ENCODE data around the gene PROCA1. TPM values are rescaled to one million over a fixed set of nuclear protein-coding genes. Genes with fewer than 3 reads are reported as not detected.

PROCA1 gene
- total and polyA plus RNA-seq, 9 of the 15 experiments (the other 6 are each of a cell fraction or from before 2014, with no cell fraction given), result 0.78 to 16.2 (median 5.6) TPM

GRCh38 chr17:28725166-28725659 is 13.5 kb upstream of the PROCA1 start (continued):
- TF ChIP-seq MGA (IDR thresholded peaks at IDR 0.05) (no peak), ZBTB7A (IDR thresholded peaks at IDR 0.05; ENCODE audit: borderline replicate concordance, control insufficient read depth, low read depth, low read length) (no peak), CHAMP1 (IDR thresholded peaks at IDR 0.05) (no peak), MLX (CRISPR knock-in tag; conservative IDR thresholded peaks at IDR 0.05) (peak in 1 of 2 experiments; percentile 47; a peak in 2 of 4 replicates), SMARCB1 (IDR thresholded peaks at IDR 0.05; ENCODE audit: insufficient read length, low read depth) (no peak)
- TF ChIP-seq, protein P1, sequence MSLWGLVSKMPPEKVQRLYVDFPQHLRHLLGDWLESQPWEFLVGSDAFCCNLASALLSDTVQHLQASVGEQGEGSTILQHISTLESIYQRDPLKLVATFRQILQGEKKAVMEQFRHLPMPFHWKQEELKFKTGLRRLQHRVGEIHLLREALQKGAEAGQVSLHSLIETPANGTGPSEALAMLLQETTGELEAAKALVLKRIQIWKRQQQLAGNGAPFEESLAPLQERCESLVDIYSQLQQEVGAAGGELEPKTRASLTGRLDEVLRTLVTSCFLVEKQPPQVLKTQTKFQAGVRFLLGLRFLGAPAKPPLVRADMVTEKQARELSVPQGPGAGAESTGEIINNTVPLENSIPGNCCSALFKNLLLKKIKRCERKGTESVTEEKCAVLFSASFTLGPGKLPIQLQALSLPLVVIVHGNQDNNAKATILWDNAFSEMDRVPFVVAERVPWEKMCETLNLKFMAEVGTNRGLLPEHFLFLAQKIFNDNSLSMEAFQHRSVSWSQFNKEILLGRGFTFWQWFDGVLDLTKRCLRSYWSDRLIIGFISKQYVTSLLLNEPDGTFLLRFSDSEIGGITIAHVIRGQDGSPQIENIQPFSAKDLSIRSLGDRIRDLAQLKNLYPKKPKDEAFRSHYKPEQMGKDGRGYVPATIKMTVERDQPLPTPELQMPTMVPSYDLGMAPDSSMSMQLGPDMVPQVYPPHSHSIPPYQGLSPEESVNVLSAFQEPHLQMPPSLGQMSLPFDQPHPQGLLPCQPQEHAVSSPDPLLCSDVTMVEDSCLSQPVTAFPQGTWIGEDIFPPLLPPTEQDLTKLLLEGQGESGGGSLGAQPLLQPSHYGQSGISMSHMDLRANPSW (CRISPR knock-in tag; IDR thresholded peaks at IDR 0.05), result peak; percentile 62; the same call in 1 of the 2 replicates
- TF ChIP-seq, protein P2, sequence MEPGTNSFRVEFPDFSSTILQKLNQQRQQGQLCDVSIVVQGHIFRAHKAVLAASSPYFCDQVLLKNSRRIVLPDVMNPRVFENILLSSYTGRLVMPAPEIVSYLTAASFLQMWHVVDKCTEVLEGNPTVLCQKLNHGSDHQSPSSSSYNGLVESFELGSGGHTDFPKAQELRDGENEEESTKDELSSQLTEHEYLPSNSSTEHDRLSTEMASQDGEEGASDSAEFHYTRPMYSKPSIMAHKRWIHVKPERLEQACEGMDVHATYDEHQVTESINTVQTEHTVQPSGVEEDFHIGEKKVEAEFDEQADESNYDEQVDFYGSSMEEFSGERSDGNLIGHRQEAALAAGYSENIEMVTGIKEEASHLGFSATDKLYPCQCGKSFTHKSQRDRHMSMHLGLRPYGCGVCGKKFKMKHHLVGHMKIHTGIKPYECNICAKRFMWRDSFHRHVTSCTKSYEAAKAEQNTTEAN (CRISPR knock-in tag; IDR thresholded peaks at IDR 0.05), result no peak
